Measurements from ENCODE around the gene SLC35F1.

The SLC35F1 gene

GRCh38 chr6:118206221-118206620 lies 299.2 kb downstream of the SLC35F1 start:
- H3K4me1 ChIP-seq = no peaks in the 10 kb centered on the region
- no peak overlapping the region for H3K9ac ChIP-seq
- no peak overlapping the region for H2AFZ ChIP-seq
- H3K4me3 ChIP-seq (ENCODE audit: low read depth, low read length) = no peak overlapping the region
- no peak overlapping the region for H3K4me2 ChIP-seq (ENCODE audit: low read length)
- H3K36me3 ChIP-seq (ENCODE audit: control insufficient read depth, insufficient read depth, low read length) = no peaks in the 10 kb centered on the region
- no peak for TF ChIP-seq CTCF (IDR thresholded peaks at IDR 0.05)
- H3K27ac ChIP-seq = no peak overlapping the region
- no peaks in the 10 kb centered on the region for H3K79me2 ChIP-seq
- H3K27me3 ChIP-seq (ENCODE audit: control insufficient read depth, insufficient read depth, low read length) = no peaks in the 10 kb centered on the region
- H3K9me3 ChIP-seq (ENCODE audit: control insufficient read depth, low read length) = no peaks in the 10 kb centered on the region

GRCh38 chr6:118207947-118208346 lies 300.9 kb downstream of the SLC35F1 start:
- no peak for TF ChIP-seq CTCF (IDR thresholded peaks at IDR 0.05)
- no peak overlapping the region for H3K4me3 ChIP-seq (ENCODE audit: low read depth, low read length)
- H3K4me1 ChIP-seq = no peaks in the 10 kb centered on the region
- no peaks in the 10 kb centered on the region for H3K79me2 ChIP-seq
- H2AFZ ChIP-seq = no peak overlapping the region
- H3K27ac ChIP-seq = no peak overlapping the region
- H3K4me2 ChIP-seq (ENCODE audit: low read length) = no peak overlapping the region
- H3K9ac ChIP-seq = no peak overlapping the region
- H3K27me3 ChIP-seq (ENCODE audit: control insufficient read depth, insufficient read depth, low read length) = no peaks in the 10 kb centered on the region
- no peaks in the 10 kb centered on the region for H3K9me3 ChIP-seq (ENCODE audit: control insufficient read depth, low read length)
- no peaks in the 10 kb centered on the region for H3K36me3 ChIP-seq (ENCODE audit: control insufficient read depth, insufficient read depth, low read length)

GRCh38 chr6:118212451-118213173 lies 305.5 kb downstream of the SLC35F1 start:
- TF ChIP-seq CTCF (IDR thresholded peaks at IDR 0.05) = no peak
- Histone ChIP-seq H3K79me2 (no peaks in the 10 kb centered on the region), H3K27me3 (ENCODE audit: control insufficient read depth, insufficient read depth, low read length) (no peaks in the 10 kb centered on the region), H3K4me2 (ENCODE audit: low read length) (no peak overlapping the region), H3K27ac (no peak overlapping the region), H3K9me3 (ENCODE audit: control insufficient read depth, low read length) (no peaks in the 10 kb centered on the region), H2AFZ (no peak overlapping the region), H3K9ac (no peak overlapping the region), H3K36me3 (ENCODE audit: control insufficient read depth, insufficient read depth, low read length) (no peaks in the 10 kb centered on the region), H3K4me3 (ENCODE audit: low read depth, low read length) (no peak overlapping the region), H3K4me1 (no peaks in the 10 kb centered on the region)

- TF ChIP-seq CTCF (IDR thresholded peaks at IDR 0.05) = no peak
- no peak overlapping the region for H3K4me2 ChIP-seq (ENCODE audit: low read length)
- no peaks in the 10 kb centered on the region for H3K27me3 ChIP-seq (ENCODE audit: control insufficient read depth, insufficient read depth, low read length)
- no peak overlapping the region for H3K27ac ChIP-seq
- no peak overlapping the region for H2AFZ ChIP-seq
- H3K4me1 ChIP-seq = no peaks in the 10 kb centered on the region
- H3K9me3 ChIP-seq (ENCODE audit: control insufficient read depth, low read length) = no peaks in the 10 kb centered on the region
- no peaks in the 10 kb centered on the region for H3K79me2 ChIP-seq
- no peak overlapping the region for H3K9ac ChIP-seq
- no peaks in the 10 kb centered on the region for H3K36me3 ChIP-seq (ENCODE audit: control insufficient read depth, insufficient read depth, low read length)
- H3K4me3 ChIP-seq (ENCODE audit: low read depth, low read length) = no peak overlapping the region
These were observed 308.2 kb downstream of the SLC35F1 start for GRCh38 chr6:118215269-118215668.

GRCh38 chr6:118216751-118217150 lies 309.7 kb downstream of the SLC35F1 start:
- Histone ChIP-seq H2AFZ (no peak overlapping the region), H3K36me3 (ENCODE audit: control insufficient read depth, insufficient read depth, low read length) (no peaks in the 10 kb centered on the region), H3K27ac (no peak overlapping the region), H3K9ac (no peak overlapping the region), H3K4me3 (ENCODE audit: low read depth, low read length) (no peak overlapping the region), H3K79me2 (no peaks in the 10 kb centered on the region), H3K4me2 (ENCODE audit: low read length) (no peak overlapping the region), H3K27me3 (ENCODE audit: control insufficient read depth, insufficient read depth, low read length) (no peaks in the 10 kb centered on the region), H3K9me3 (ENCODE audit: control insufficient read depth, low read length) (no peaks in the 10 kb centered on the region), H3K4me1 (no peaks in the 10 kb centered on the region)
- TF ChIP-seq CTCF (IDR thresholded peaks at IDR 0.05) = no peak
